K562 (cell line): ENCODE data around the gene CELSR2. TPM values are rescaled to one million over a fixed set of nuclear protein-coding genes. Genes with fewer than 3 reads are reported as not detected.
A peak's percentile ranks its signal among the peaks of the same experiment; 100 is the strongest.

ENCODE experiments used
- ATAC-seq: fragments of 200-7000 bp; cut with Tn5 transposase; 3 replicates; pipeline ENCODE4 v1.9.1; 2020; ENCODE audit warnings: moderate library complexity
- BruUV-seq: library from RNA; stranded (reverse); fragments of 400-500 nt; replicated peaks from 2 replicates; lab custom pipeline; 2021; lab: Mats Ljungman, UMichigan
- CTCF ChIA-PET: fragments of 300-600 bp; formaldehyde crosslinking; extraction: SDS; loops from one replicate; lab custom pipeline; 2021; ENCODE audit warnings: low intra/inter-chr PET ratio; lab: Yijun Ruan, JAX
- POLR2A ChIA-PET: fragments of 300-600, 350-650 bp; sonication (Branson Sonifier 250); formaldehyde crosslinking; extraction: SDS; loops from one replicate; lab custom pipeline; 2021; ENCODE audit warnings: antibody characterized with exemption, inconsistent platforms; lab: Yijun Ruan, JAX
- DNase-seq, 4 experiments: peaks; one replicate each; pipeline versions ENCODE4 v3.0.0 to v3.0.0-alpha.2; 2011 to 2018; ENCODE audit warnings: low spot score in 3 of 4, mixed read lengths in 3 of 4; ENCODE audit errors: extremely low read depth in 1 of 4
- FAIRE-seq: peaks from 2 replicates; lab custom pipeline; 2011; peaks lifted over from hg19 to GRCh38; lab: Jason Lieb, UNC
- H2AFZ ChIP-seq: 2 replicates; pipeline ENCODE4 v1.6.0; 2011; ENCODE audit warnings: low read depth, low read length, control low read depth, inconsistent platforms
- H3K27ac ChIP-seq: fragments of 200-600 bp; 3 replicates; pipeline ENCODE4 v1.8.0; 2011; ENCODE audit warnings: low read depth, mild to moderate bottlenecking, control low read depth, inconsistent platforms, low read length, moderate library complexity, mixed read lengths; ENCODE audit errors: extremely low read depth
- H3K27me3 ChIP-seq, 2 experiments: fragments of 300-600 bp in 1 of 2; 2 replicates in 1 of 2; 3 replicates in 1 of 2; pipeline versions ENCODE4 v1.6.0 to v1.8.0; 2011; ENCODE audit warnings: inconsistent platforms in 2 of 2, low read length in 2 of 2, mild to moderate bottlenecking in 1 of 2, mixed read lengths in 1 of 2, moderate library complexity in 1 of 2; ENCODE audit not compliant: control insufficient read depth in 2 of 2, insufficient read depth in 2 of 2
- H3K36me3 ChIP-seq: fragments of 300-600 bp; 3 replicates; pipeline ENCODE4 v1.8.0; 2011; ENCODE audit warnings: mild to moderate bottlenecking, low read length, inconsistent platforms; ENCODE audit not compliant: control insufficient read depth, insufficient read depth
- H3K4me1 ChIP-seq, 2 experiments: fragments of 200-600 bp in 1 of 2; replicated peaks in 1 of 2; 2 replicates in 1 of 2; 3 replicates in 1 of 2; pipeline versions ENCODE4 v1.5.1 to v1.8.0; 2011; ENCODE audit warnings: inconsistent platforms in 2 of 2, low read length in 2 of 2, mild to moderate bottlenecking in 1 of 2, mixed read lengths in 1 of 2, moderate library complexity in 1 of 2; ENCODE audit not compliant: control insufficient read depth in 2 of 2, insufficient read depth in 2 of 2
- H3K4me2 ChIP-seq: 2 replicates; pipeline ENCODE4 v1.6.1; 2011; ENCODE audit warnings: low read length, control low read depth, inconsistent platforms, mixed read lengths; ENCODE audit not compliant: insufficient read depth
- H3K4me3 ChIP-seq: fragments of 200-600 bp; sonication (generic), shearing (Covaris generic); 2 replicates; pipeline ENCODE4 v1.5.1; 2016; ENCODE audit warnings: control low read depth, inconsistent platforms
- H3K79me2 ChIP-seq: fragments of 200-600 bp; 3 replicates; pipeline ENCODE4 v1.8.0; 2011; ENCODE audit warnings: low read length, inconsistent platforms; ENCODE audit not compliant: control insufficient read depth, insufficient read depth
- H3K9ac ChIP-seq, 2 experiments: 2 replicates each; pipeline versions ENCODE4 v1.6.0 to v1.6.1; 2011; ENCODE audit warnings: low read depth in 2 of 2, low read length in 2 of 2, control low read depth in 1 of 2, inconsistent platforms in 1 of 2, mild to moderate bottlenecking in 1 of 2, mixed read lengths in 1 of 2; ENCODE audit not compliant: insufficient read depth in 1 of 2
- H3K9me1 ChIP-seq: one replicate; pipeline ENCODE4 v1.6.0; 2011; ENCODE audit warnings: inconsistent platforms, mild to moderate bottlenecking, low read length, moderate library complexity; ENCODE audit not compliant: control insufficient read depth, insufficient read depth
- H3K9me3 ChIP-seq: replicated peaks from 2 replicates; pipeline ENCODE4 v1.5.1; 2011; ENCODE audit warnings: low read depth, low read length, inconsistent platforms; ENCODE audit not compliant: control insufficient read depth, insufficient read depth
- H4K20me1 ChIP-seq: replicated peaks from 2 replicates; pipeline ENCODE4 v1.6.1; 2011; ENCODE audit warnings: low read length, inconsistent platforms, mixed read lengths; ENCODE audit not compliant: control insufficient read depth, insufficient read depth
- ELF2 ChIP-seq: fragments of 250-450 bp; sonication (Bioruptor Pico); IDR thresholded peaks from 2 replicates; pipeline ENCODE4 v1.5.0; 2021; ENCODE audit warnings: mild to moderate bottlenecking
- GABPB1 ChIP-seq: sonication (generic); formaldehyde crosslinking; IDR thresholded peaks from 2 replicates; pipeline ENCODE4 v1.8.0; 2022; ENCODE audit warnings: mild to moderate bottlenecking, missing genetic modification reagents
- ILF3 ChIP-seq: fragments of 450-650 bp; IDR thresholded peaks from 2 replicates; pipeline ENCODE4 v1.6.1; 2018; ENCODE audit warnings: antibody characterized with exemption, mild to moderate bottlenecking, moderate library complexity, borderline replicate concordance
- JUND ChIP-seq, 2 experiments: IDR thresholded peaks; 2 replicates in 1 of 2; 3 replicates in 1 of 2; pipeline ENCODE4 v1.6.1; 2011; ENCODE audit warnings: borderline replicate concordance in 2 of 2, low read depth in 2 of 2, low read length in 2 of 2, improper control_type of control experiment in 1 of 2, missing biosample characterization in 1 of 2, missing genetic modification characterization in 1 of 2, missing genetic modification reagents in 1 of 2
- RBFOX2 ChIP-seq: fragments of 200-400 bp; formaldehyde crosslinking; IDR thresholded peaks from 2 replicates; pipeline ENCODE4 v1.6.1; 2017; ENCODE audit warnings: low read depth, mild to moderate bottlenecking, low read length, moderate library complexity
- SAFB ChIP-seq: fragments of 200-400 bp; formaldehyde crosslinking; IDR thresholded peaks from 2 replicates; pipeline ENCODE4 v1.6.1; 2017; ENCODE audit warnings: low read depth, low read length, borderline replicate concordance
- SMAD1 ChIP-seq: fragments of 150-350 bp; IDR thresholded peaks from 2 replicates; pipeline ENCODE4 v1.6.1; 2014; ENCODE audit warnings: low read length, low read depth; ENCODE audit not compliant: partially characterized antibody
- TBL1XR1 ChIP-seq, 2 experiments: IDR thresholded peaks; 2 replicates each; pipeline ENCODE4 v1.6.1; 2012; ENCODE audit warnings: improper control_type of control experiment in 2 of 2, low read length in 2 of 2, mild to moderate bottlenecking in 1 of 2
- XRCC3 ChIP-seq: fragments of 450-650 bp; IDR thresholded peaks from 2 replicates; pipeline ENCODE4 v1.6.1; 2017; ENCODE audit warnings: mild to moderate bottlenecking, moderate library complexity
- ZNF764 ChIP-seq: fragments of 250-450 bp; sonication (Bioruptor Pico); IDR thresholded peaks from 2 replicates; pipeline ENCODE4 v1.4.0; 2020; ENCODE audit warnings: low read depth, mild to moderate bottlenecking, moderate library complexity
- WGBS: fragments of 100-300 bp; shearing (Covaris generic); methylation state at CpG from one replicate; pipeline ENCODE4 v1.1.6; 2016; ENCODE audit warnings: low coverage, mixed read lengths; ENCODE audit not compliant: insufficient coverage; ENCODE audit errors: missing lambda C conversion rate; 5-methylcytosine and 5-hydroxymethylcytosine counted together
- in situ Hi-C: fragments of 300-500 bp; cut with MboI; formaldehyde crosslinking; loops from 4 replicates; pipeline ENCODE4 v1.15.0; 2018; ENCODE audit warnings: inconsistent platforms, mixed read lengths
- intact Hi-C: fragments of 100-400 bp; cut with micrococcal nuclease; formaldehyde crosslinking; loops from 2 replicates; pipeline ENCODE4 v1.14.2; 2022
- polyA plus RNA-seq, 8 experiments: library from polyadenylated mRNA; depleted of rRNA in 4 of 8; stranded (reverse) in 5 of 8; unstranded in 3 of 8; fragments of >200 nt; fragmentation: Nextera tagmentation in 2 of 8; fragmentation: Illumina TruSeq in 1 of 8; extraction: Ambion mirVana in 2 of 8; extraction: Trizol in 1 of 8; gene quantifications; 2 replicates each; pipeline versions ENCODE4 v1.2.1 to v1.2.3, GENCODE V29; 2011 to 2014; ENCODE audit warnings: inconsistent platforms in 1 of 8, missing spikeins in 1 of 8
- total RNA-seq, 7 experiments: library from RNA; depleted of rRNA in 6 of 7; stranded (reverse); fragments of >200 nt in 6 of 7; fragmentation: Illumina TruSeq in 2 of 7; extraction: Trizol in 2 of 7; gene quantifications; 2 replicates each; pipeline versions ENCODE4 v1.2.1 to v1.2.3, GENCODE V29; 2011 to 2021; ENCODE audit warnings: low replicate concordance in 1 of 7
- TF ChIP-seq, protein P1 (sequence below): sonication (generic); formaldehyde crosslinking; IDR thresholded peaks from 2 replicates; pipeline ENCODE4 v1.8.0; 2023; ENCODE audit warnings: mild to moderate bottlenecking, missing genetic modification reagents
- TF ChIP-seq, protein P2 (sequence below), 2 experiments: fragments of 450-650 bp in 1 of 2; sonication (generic) in 1 of 2; formaldehyde crosslinking; conservative IDR thresholded peaks; 2 replicates each; pipeline versions ENCODE4 v1.4.0 to v1.8.1; 2020 to 2022; ENCODE audit warnings: mild to moderate bottlenecking in 1 of 2, missing genetic modification reagents in 1 of 2

The CELSR2 gene
- total and polyA plus RNA-seq, 9 of the 15 experiments (the other 6 are each of a cell fraction or from before 2014, with no cell fraction given): 0.31 to 21.9 (median 4.2) TPM

DNA sequence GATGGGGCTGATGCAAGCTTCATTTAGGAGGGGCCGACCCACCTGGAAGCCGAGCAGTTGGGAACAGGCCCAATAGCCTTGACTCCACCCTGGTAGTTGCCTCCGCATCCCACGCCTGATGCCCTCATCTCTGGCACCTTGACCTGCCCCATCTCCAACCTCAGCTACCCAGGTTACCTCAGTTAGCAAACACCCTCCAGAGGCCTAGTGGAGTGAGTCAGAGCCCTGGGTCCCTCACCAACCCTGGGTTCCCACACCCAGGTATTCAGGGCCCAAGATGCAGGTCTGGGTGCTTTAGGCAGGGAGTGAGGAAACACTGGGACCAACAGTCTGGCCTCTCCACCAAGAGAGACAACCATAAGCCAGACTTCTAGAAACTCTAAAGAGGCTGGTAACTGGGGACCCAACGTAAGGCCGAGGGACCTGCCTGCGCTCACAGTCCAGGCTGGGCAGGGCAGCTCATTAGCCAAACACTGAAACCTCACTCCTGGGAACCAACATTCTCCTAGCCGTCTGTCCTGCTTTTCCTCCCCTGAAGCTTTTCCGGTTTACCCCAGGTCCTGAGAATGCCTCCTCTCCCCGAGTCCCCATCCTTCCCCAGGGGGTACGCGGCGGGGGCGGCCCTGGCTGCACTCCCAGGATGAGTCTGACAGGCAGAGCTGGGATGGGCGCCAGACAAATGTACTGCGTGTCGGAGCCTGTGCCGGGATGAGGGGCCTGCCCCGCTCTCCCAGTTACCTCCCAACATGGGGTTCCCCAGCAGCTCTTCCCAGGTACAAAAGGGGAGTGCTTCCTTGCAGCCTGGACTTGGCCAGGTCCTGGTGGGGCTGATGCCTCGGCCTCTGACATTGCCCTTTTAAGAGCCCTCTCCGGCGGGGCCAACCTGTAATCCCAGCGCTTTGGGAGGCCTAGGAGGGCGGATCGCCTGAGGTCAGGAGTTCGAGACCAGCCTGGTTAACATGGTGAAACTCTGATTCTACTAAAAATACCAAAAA is 8.9 kb upstream of the CELSR2 start:
- CTCF ChIA-PET: no interaction called here
- Histone ChIP-seq H3K9me3 (no peaks in the 10 kb centered on the region), H3K9ac (peak overlapping the region in 1 of 2 experiments; percentile 56; a peak in 2 of 4 replicates), H3K36me3 (peaks cover 39% of the 10 kb centered on the region), H2AFZ (no peak overlapping the region), H4K20me1 (peaks cover 11% of the 10 kb centered on the region), H3K27me3 (no peaks in the 10 kb centered on the region), H3K4me2 (no peak overlapping the region), H3K4me1 (peaks cover 15 to 28% of the 10 kb centered on the region in 2 experiments; a peak in 4 of 5 replicates), H3K4me3 (no peak overlapping the region), H3K9me1 (no peaks in the 10 kb centered on the region), H3K79me2 (no peaks in the 10 kb centered on the region), H3K27ac (no peak overlapping the region)
- no peak for FAIRE-seq
- in situ Hi-C loops: no loop called here
- intact Hi-C loops: loop anchor here (1.0 kb wide), 1 partner anchor 9 kb away; the partner anchor contains the start of gene CELSR2
- no TSS peak for BruUV-seq
- peak; percentile 59 for ATAC-seq
- 37% methylated on average over 24 of the region's 26 CpGs for WGBS
- DNase-seq: peak in 3 of 4 experiments; percentile 41 to 67 (median 51)
- POLR2A ChIA-PET: interaction anchor here (0.6 to 4.9 kb wide), 14 partner anchors 9 to 299 kb away, joined by 3 to 53 read pairs (median 7); partner anchors contain the start of genes CELSR2 and GPR61
- no peak for TF ChIP-seq SAFB
- peak; percentile 27; the same call in 1 of the 2 replicates for TF ChIP-seq RBFOX2
- TF ChIP-seq JUND (IDR thresholded peaks at IDR 0.05; ENCODE audit: borderline replicate concordance, low read depth, low read length): peak; percentile 24; the same call in 1 of the 2 replicates
- TF ChIP-seq JUND (tag; IDR thresholded peaks at IDR 0.05; ENCODE audit: borderline replicate concordance, low read depth, low read length): no peak
- TF ChIP-seq, protein P1, sequence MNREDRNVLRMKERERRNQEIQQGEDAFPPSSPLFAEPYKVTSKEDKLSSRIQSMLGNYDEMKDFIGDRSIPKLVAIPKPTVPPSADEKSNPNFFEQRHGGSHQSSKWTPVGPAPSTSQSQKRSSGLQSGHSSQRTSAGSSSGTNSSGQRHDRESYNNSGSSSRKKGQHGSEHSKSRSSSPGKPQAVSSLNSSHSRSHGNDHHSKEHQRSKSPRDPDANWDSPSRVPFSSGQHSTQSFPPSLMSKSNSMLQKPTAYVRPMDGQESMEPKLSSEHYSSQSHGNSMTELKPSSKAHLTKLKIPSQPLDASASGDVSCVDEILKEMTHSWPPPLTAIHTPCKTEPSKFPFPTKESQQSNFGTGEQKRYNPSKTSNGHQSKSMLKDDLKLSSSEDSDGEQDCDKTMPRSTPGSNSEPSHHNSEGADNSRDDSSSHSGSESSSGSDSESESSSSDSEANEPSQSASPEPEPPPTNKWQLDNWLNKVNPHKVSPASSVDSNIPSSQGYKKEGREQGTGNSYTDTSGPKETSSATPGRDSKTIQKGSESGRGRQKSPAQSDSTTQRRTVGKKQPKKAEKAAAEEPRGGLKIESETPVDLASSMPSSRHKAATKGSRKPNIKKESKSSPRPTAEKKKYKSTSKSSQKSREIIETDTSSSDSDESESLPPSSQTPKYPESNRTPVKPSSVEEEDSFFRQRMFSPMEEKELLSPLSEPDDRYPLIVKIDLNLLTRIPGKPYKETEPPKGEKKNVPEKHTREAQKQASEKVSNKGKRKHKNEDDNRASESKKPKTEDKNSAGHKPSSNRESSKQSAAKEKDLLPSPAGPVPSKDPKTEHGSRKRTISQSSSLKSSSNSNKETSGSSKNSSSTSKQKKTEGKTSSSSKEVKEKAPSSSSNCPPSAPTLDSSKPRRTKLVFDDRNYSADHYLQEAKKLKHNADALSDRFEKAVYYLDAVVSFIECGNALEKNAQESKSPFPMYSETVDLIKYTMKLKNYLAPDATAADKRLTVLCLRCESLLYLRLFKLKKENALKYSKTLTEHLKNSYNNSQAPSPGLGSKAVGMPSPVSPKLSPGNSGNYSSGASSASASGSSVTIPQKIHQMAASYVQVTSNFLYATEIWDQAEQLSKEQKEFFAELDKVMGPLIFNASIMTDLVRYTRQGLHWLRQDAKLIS: peak; percentile 60; the same call in 1 of the 2 replicates
- peak; percentile 16 for TF ChIP-seq SMAD1
- TF ChIP-seq XRCC3: no peak
- TF ChIP-seq GABPB1 (CRISPR knock-in tag): 0 out of 2 replicates have a peak, but pooled peaks have one; percentile 37
- TF ChIP-seq TBL1XR1 (IDR thresholded peaks at IDR 0.05; ENCODE audit: low read length in 2 of 2): no peak
- TF ChIP-seq, protein P2, sequence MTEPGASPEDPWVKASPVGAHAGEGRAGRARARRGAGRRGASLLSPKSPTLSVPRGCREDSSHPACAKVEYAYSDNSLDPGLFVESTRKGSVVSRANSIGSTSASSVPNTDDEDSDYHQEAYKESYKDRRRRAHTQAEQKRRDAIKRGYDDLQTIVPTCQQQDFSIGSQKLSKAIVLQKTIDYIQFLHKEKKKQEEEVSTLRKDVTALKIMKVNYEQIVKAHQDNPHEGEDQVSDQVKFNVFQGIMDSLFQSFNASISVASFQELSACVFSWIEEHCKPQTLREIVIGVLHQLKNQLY (CRISPR knock-in tag; conservative IDR thresholded peaks at IDR 0.05): peak in 1 of 2 experiments; percentile 16; a peak in 1 of 4 replicates
- TF ChIP-seq ELF2 (CRISPR knock-in tag): peak; percentile 15; the same call in 1 of the 2 replicates
- peak; percentile 19; the same call in 1 of the 2 replicates for TF ChIP-seq ZNF764 (CRISPR knock-in tag)
- TF ChIP-seq ILF3: peak; percentile 70; the same call in 1 of the 2 replicates
